Liver (tissue), 3 donors: ENCODE results near the gene UPF1.

Experiments used
- GABPA ChIP-seq, 2 donors: IDR thresholded peaks in 1 of 2; conservative IDR thresholded peaks in 1 of 2; 2 replicates each; pipeline ENCODE4 v1.6.1; 2016; ENCODE audit warnings: antibody characterized with exemption in 2 of 2, mild to moderate bottlenecking in 1 of 2, moderate library complexity in 1 of 2
- HNF4G ChIP-seq: IDR thresholded peaks from 2 replicates; pipeline ENCODE4 v1.6.1; 2016; ENCODE audit warnings: antibody characterized with exemption
- JUND ChIP-seq, 2 donors: IDR thresholded peaks; 2 replicates each; pipeline ENCODE4 v1.6.1; 2016; ENCODE audit warnings: antibody characterized with exemption in 2 of 2
- RAD21 ChIP-seq, 2 donors: IDR thresholded peaks; 2 replicates each; pipeline ENCODE4 v1.6.1; 2016; ENCODE audit warnings: antibody characterized with exemption in 2 of 2, mild to moderate bottlenecking in 2 of 2
- RXRA ChIP-seq, 2 donors: IDR thresholded peaks; 2 replicates each; pipeline ENCODE4 v1.6.1; 2017 to 2018; ENCODE audit warnings: antibody characterized with exemption in 2 of 2, mild to moderate bottlenecking in 1 of 2
- SP1 ChIP-seq: IDR thresholded peaks from 2 replicates; pipeline ENCODE4 v1.6.1; 2018; ENCODE audit warnings: antibody characterized with exemption, mild to moderate bottlenecking
- TAF1 ChIP-seq: conservative IDR thresholded peaks from 2 replicates; pipeline ENCODE4 v1.6.1; 2016; ENCODE audit warnings: antibody characterized with exemption, mild to moderate bottlenecking
- TF ChIP-seq, protein P1 (sequence below): fragments of 150-350 bp; IDR thresholded peaks from 2 replicates; pipeline ENCODE4 v1.5.1; 2017; ENCODE audit warnings: improper control_type of control experiment, low read depth, low read length; ENCODE audit not compliant: missing input control
- TF ChIP-seq, protein P2 (sequence below): IDR thresholded peaks from 2 replicates; pipeline ENCODE4 v1.6.1; 2016; ENCODE audit warnings: antibody characterized with exemption
- donor health status: healthy.
- donor health status: healthy.

- TF ChIP-seq, protein P1, sequence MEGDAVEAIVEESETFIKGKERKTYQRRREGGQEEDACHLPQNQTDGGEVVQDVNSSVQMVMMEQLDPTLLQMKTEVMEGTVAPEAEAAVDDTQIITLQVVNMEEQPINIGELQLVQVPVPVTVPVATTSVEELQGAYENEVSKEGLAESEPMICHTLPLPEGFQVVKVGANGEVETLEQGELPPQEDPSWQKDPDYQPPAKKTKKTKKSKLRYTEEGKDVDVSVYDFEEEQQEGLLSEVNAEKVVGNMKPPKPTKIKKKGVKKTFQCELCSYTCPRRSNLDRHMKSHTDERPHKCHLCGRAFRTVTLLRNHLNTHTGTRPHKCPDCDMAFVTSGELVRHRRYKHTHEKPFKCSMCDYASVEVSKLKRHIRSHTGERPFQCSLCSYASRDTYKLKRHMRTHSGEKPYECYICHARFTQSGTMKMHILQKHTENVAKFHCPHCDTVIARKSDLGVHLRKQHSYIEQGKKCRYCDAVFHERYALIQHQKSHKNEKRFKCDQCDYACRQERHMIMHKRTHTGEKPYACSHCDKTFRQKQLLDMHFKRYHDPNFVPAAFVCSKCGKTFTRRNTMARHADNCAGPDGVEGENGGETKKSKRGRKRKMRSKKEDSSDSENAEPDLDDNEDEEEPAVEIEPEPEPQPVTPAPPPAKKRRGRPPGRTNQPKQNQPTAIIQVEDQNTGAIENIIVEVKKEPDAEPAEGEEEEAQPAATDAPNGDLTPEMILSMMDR, result no peak
- TF ChIP-seq RAD21 (IDR thresholded peaks at IDR 0.05) (no peak), SP1 (no peak), JUND (IDR thresholded peaks at IDR 0.05) (no peak), TAF1 (no peak), RXRA (IDR thresholded peaks at IDR 0.05) (no peak), HNF4G (no peak), GABPA (IDR thresholded peaks at IDR 0.05 in 1 of 2, conservative IDR thresholded peaks at IDR 0.05 in 1 of 2) (no peak)
- TF ChIP-seq, protein P2, sequence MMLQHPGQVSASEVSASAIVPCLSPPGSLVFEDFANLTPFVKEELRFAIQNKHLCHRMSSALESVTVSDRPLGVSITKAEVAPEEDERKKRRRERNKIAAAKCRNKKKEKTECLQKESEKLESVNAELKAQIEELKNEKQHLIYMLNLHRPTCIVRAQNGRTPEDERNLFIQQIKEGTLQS, result no peak
These were observed 62.0 kb downstream of the UPF1 start for GRCh38 chr19:18893587-18894253.
